GM12874 (cell line): ENCODE results near the gene IL3RA.

Experiments used
- TF ChIP-seq, protein P1 (sequence below): IDR thresholded peaks from 2 replicates; pipeline ENCODE4 v1.5.1; 2011; ENCODE audit warnings: low read depth, mild to moderate bottlenecking, control low read depth, low read length, moderate library complexity; ENCODE audit not compliant: insufficient read depth

The IL3RA gene

GRCh38 chrX:1395646-1396216 lies 59.1 kb downstream of the IL3RA start:
- TF ChIP-seq, protein P1, sequence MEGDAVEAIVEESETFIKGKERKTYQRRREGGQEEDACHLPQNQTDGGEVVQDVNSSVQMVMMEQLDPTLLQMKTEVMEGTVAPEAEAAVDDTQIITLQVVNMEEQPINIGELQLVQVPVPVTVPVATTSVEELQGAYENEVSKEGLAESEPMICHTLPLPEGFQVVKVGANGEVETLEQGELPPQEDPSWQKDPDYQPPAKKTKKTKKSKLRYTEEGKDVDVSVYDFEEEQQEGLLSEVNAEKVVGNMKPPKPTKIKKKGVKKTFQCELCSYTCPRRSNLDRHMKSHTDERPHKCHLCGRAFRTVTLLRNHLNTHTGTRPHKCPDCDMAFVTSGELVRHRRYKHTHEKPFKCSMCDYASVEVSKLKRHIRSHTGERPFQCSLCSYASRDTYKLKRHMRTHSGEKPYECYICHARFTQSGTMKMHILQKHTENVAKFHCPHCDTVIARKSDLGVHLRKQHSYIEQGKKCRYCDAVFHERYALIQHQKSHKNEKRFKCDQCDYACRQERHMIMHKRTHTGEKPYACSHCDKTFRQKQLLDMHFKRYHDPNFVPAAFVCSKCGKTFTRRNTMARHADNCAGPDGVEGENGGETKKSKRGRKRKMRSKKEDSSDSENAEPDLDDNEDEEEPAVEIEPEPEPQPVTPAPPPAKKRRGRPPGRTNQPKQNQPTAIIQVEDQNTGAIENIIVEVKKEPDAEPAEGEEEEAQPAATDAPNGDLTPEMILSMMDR: no peak

- TF ChIP-seq, protein P1: no peak
Measured at GRCh38 chrX:1397001-1397400, 60.4 kb downstream of the IL3RA start.

DNA sequence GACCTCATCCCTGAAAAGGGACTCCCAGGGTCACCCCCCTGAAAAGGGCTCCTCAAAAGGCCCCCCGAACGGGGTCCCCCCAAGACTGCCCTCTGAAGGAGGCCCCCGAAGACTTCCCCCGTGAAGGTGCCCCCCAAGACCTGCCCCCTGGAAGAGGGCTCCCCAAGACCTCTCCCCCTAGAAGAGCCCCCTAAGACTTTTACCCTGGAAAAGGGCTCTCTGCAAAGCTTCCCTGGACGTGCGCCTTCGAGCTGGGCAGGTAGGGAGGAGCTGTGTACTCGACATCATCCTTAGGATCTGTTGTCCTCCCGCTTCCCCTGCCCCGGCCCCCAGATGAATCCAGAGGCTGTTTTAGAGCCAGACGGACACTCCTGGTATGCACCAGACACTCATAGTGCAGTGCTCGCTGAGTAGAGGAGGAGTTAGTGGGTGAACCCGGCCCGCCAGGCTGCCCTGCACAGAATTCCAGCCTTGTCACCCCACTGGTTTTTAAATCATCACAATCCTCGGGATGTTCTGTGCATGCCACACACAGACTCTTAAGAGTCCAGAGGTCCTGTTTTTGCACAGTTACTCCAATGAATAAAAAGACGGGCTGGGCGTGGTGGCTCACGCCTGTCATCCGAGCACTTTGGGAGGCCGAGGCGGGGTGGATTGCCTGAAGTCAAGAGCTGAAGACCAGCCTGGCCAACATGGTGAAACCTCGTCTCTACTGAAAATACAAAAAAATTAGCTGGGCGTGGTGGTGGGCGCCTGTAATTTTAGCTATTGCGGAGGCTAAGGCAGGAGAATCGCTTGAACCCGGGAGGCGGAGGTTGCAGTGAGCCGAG lies 61.1 kb downstream of the IL3RA start:
- TF ChIP-seq, protein P1: no peak

GRCh38 chrX:1398431-1399340 lies 62.1 kb downstream of the IL3RA start:
- TF ChIP-seq, protein P1: no peak

DNA sequence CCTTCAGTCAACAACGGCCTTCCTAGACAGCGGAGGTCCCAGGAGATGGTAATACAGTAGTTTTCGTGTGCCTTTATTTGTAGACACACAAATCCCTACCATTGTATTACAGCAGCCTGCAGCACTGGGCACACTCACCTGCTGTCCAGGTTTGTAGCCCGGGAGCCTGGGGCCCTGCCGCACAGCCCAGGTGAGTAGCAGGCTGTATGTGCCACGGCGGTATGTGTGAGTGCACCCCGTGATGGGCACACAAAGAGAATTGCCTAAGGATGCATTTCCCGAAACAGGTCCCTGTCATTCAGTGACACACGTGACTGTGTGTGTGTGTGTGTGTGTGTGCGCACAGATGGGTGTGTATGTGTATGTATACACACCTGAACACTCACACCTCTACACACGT lies 63.5 kb downstream of the IL3RA start:
- TF ChIP-seq, protein P1: no peak

- TF ChIP-seq, protein P1: no peak
Measured at GRCh38 chrX:1400742-1401471, 64.3 kb downstream of the IL3RA start.
